ENCODE measurements around the gene SOCS1.

- no peak for TF ChIP-seq CTCF (IDR thresholded peaks at IDR 0.05; ENCODE audit: insufficient read depth, low read length)
- TF ChIP-seq GABPA (IDR thresholded peaks at IDR 0.05; ENCODE audit: low read depth): no peak
- TF ChIP-seq POLR2AphosphoS5 (IDR thresholded peaks at IDR 0.05; ENCODE audit: low read depth): no peak
These were observed 45.9 kb upstream of the SOCS1 start for GRCh38 chr16:11301645-11302501.
